Breast epithelium (tissue), 4 donors: ENCODE results near the gene AAMDC. TPM values are rescaled to one million over a fixed set of nuclear protein-coding genes. Genes with fewer than 3 reads are reported as not detected.

Experiments
- DNase-seq, 2 donors: peaks; one replicate each; pipeline ENCODE4 v3.0.0-alpha.2; 2019; ENCODE audit warnings: low spot score in 2 of 2
- H3K27ac ChIP-seq, 2 donors: fragments of 200-600 bp; sonication (generic) in 1 of 2; one replicate each; pipeline ENCODE4 v1.5.1; 2016 to 2019; ENCODE audit warnings: mild to moderate bottlenecking in 1 of 2
- H3K27me3 ChIP-seq, 2 donors: fragments of 200-600 bp; sonication (generic) in 1 of 2; one replicate each; pipeline versions ENCODE4 v1.5.1 to v1.6.0; 2017 to 2019; ENCODE audit warnings: control low read depth in 1 of 2, mild to moderate bottlenecking in 1 of 2
- H3K36me3 ChIP-seq: fragments of 200-600 bp; one replicate; pipeline ENCODE4 v1.5.1; 2019
- H3K4me1 ChIP-seq, 2 donors: fragments of 200-600 bp; sonication (generic); one replicate each; pipeline ENCODE4 v1.5.1; 2016 to 2019; ENCODE audit warnings: control low read depth in 1 of 2
- H3K4me3 ChIP-seq, 3 donors: fragments of 200-600 bp; sonication (generic); 1 replicate in 2 of 3; 2 replicates in 1 of 3; pipeline ENCODE4 v1.5.1; 2016 to 2019; ENCODE audit warnings: mild to moderate bottlenecking in 3 of 3, moderate library complexity in 2 of 3
- H3K9me3 ChIP-seq, 2 donors: fragments of 200-600 bp; sonication (generic) in 1 of 2; one replicate each; pipeline ENCODE4 v1.5.1; 2016 to 2019; ENCODE audit warnings: control low read depth in 1 of 2
- POLR2A ChIP-seq: fragments of 450-650 bp; IDR thresholded peaks from one replicate; pipeline ENCODE4 v1.6.1; 2016; ENCODE audit warnings: antibody characterized with exemption, mild to moderate bottlenecking, moderate library complexity
- POLR2AphosphoS5 ChIP-seq, 3 donors: sonication (generic); formaldehyde crosslinking; IDR thresholded peaks; one replicate each; pipeline ENCODE4 v1.6.1; 2017; ENCODE audit warnings: antibody characterized with exemption in 3 of 3
- intact Hi-C: fragments of 100-400 bp; cut with DNase I; formaldehyde crosslinking; loops from one replicate; pipeline ENCODE4 v1.15.1; 2023; ENCODE audit warnings: low total_unique reads
- total RNA-seq, 3 donors: library from RNA; depleted of rRNA; stranded (reverse); fragments of >200 nt; gene quantifications; one replicate each; pipeline ENCODE4 v1.1.0, GENCODE V29; 2016
- TF ChIP-seq, protein P1 (sequence below), 3 donors: fragments of 450-650 bp; IDR thresholded peaks; one replicate each; pipeline ENCODE4 v1.5.1; 2016 to 2017; ENCODE audit warnings: antibody characterized with exemption in 3 of 3, mild to moderate bottlenecking in 3 of 3, moderate library complexity in 3 of 3

AAMDC gene
- total RNA-seq, 3 donors from 2014 or later: 26.2 to 64.8 (median 30.5) TPM

DNA sequence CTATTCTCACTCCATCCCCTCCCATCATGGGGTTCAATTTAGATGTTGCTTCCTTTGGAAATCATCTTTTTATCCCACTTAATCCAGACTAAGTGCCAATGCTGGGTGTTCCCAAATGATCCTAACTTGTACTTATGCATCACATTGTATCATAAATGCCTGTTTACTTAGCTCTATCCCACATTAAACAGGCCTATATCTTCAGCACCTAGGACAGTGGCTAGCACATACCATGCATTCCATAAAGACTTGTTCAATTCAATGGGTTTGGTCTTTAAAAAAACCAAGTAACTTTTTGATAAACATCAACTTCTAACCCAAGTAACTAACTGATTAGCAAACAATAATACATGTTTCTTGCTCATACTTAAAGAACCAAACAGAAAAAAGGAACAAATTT, 41.0 kb upstream of the AAMDC start:
- Histone ChIP-seq H3K9me3 (no peaks in the 10 kb centered on the region), H3K27ac (no peak overlapping the region), H3K27me3 (no peaks in the 10 kb centered on the region), H3K4me1 (no peaks in the 10 kb centered on the region), H3K4me3 (no peak overlapping the region), H3K36me3 (no peaks in the 10 kb centered on the region)
- intact Hi-C loops: no loop called here
- DNase-seq: no peak
- no peak for TF ChIP-seq POLR2AphosphoS5 (IDR thresholded peaks at IDR 0.05)
- TF ChIP-seq, protein P1, sequence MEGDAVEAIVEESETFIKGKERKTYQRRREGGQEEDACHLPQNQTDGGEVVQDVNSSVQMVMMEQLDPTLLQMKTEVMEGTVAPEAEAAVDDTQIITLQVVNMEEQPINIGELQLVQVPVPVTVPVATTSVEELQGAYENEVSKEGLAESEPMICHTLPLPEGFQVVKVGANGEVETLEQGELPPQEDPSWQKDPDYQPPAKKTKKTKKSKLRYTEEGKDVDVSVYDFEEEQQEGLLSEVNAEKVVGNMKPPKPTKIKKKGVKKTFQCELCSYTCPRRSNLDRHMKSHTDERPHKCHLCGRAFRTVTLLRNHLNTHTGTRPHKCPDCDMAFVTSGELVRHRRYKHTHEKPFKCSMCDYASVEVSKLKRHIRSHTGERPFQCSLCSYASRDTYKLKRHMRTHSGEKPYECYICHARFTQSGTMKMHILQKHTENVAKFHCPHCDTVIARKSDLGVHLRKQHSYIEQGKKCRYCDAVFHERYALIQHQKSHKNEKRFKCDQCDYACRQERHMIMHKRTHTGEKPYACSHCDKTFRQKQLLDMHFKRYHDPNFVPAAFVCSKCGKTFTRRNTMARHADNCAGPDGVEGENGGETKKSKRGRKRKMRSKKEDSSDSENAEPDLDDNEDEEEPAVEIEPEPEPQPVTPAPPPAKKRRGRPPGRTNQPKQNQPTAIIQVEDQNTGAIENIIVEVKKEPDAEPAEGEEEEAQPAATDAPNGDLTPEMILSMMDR (IDR thresholded peaks at IDR 0.05): no peak
- TF ChIP-seq POLR2A: no peak

DNA sequence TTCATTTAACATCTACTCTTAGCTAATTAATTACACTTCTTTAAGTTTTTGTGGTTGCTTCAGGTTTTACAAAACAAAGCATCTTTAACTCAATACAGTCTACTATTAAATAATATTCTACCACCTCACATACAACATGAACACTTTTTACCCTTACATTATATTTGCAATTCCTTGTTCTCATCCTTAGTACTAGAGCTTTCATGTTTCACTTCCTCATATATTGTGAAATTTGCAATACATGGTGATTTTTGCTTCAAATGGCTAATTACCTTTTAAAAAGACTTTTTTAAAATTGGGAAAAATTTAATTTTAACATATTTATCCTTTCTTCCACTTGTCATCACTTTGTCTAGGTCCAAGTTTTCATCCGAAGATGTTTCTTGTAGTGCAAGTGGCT, 37.9 kb upstream of the AAMDC start:
- H3K27ac ChIP-seq: no peak overlapping the region
- H3K36me3 ChIP-seq: no peaks in the 10 kb centered on the region
- no peak overlapping the region for H3K4me3 ChIP-seq
- no peak for DNase-seq
- H3K9me3 ChIP-seq: no peaks in the 10 kb centered on the region
- H3K4me1 ChIP-seq: no peaks in the 10 kb centered on the region
- H3K27me3 ChIP-seq: no peaks in the 10 kb centered on the region
- intact Hi-C loops: no loop called here
- TF ChIP-seq, protein P1 (IDR thresholded peaks at IDR 0.05): no peak
- no peak for TF ChIP-seq POLR2AphosphoS5 (IDR thresholded peaks at IDR 0.05)
- TF ChIP-seq POLR2A: no peak

DNA sequence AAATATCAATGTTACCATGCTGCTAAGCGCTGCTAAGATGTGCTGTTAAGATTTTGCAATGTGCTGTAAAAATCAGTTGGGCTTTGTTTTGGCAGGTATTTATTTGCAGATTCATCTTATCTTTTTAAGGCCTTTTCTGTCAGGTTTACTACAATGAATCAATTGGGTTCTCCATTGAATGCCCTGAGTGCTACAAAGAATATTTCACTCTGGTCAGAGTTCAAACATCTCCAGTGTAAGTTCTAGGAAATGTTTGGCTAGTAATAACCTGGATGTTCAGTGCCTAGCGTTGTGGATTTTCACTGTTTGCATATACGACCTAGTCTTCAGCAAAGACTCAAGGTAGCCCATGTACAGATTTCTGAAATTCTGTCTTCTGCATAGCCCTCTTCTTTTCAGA, 36.4 kb upstream of the AAMDC start:
- Histone ChIP-seq H3K27ac (no peak overlapping the region), H3K9me3 (no peaks in the 10 kb centered on the region), H3K27me3 (no peaks in the 10 kb centered on the region), H3K4me3 (no peak overlapping the region), H3K4me1 (no peaks in the 10 kb centered on the region), H3K36me3 (no peaks in the 10 kb centered on the region)
- TF ChIP-seq POLR2AphosphoS5 (IDR thresholded peaks at IDR 0.05): no peak
- DNase-seq: no peak
- intact Hi-C loops: no loop called here

DNA sequence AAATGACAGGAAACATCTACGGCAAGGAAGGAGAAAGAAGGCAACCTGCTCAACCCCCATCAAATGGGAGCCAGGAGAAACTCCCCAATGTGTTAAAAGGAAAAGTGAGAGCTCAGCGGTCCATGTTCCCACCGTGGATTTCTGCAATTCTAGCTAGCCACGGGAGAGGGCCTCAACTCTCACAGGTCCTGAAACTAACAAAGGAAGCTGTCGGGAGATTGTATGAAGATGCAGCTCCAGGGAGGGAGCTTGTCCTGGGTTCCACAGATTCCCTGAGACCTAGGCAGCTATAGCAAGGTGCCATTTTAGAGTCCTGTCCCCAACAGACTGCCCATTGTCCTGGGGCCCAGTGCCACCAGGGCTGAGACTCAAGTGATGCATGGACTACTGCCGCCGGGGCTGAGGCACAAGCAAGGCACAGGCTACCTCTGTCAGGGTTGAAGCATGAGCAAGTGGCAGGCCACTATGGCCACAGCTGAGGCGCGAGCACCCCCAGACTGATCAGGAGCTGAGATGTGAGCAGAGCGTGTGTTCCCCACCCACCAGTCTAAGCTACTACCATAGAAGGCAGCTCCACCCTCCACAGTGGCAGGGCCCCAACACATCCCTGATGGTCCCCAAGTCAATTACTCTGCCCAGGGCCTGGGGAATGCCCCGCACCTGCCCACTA, 31.7 kb upstream of the AAMDC start:
- Histone ChIP-seq H3K9me3 (no peaks in the 10 kb centered on the region), H3K27ac (no peak overlapping the region), H3K4me1 (no peaks in the 10 kb centered on the region), H3K27me3 (no peaks in the 10 kb centered on the region), H3K4me3 (no peak overlapping the region), H3K36me3 (no peaks in the 10 kb centered on the region)
- intact Hi-C loops: no loop called here
- DNase-seq: no peak
- TF ChIP-seq, protein P1 (IDR thresholded peaks at IDR 0.05): no peak
- TF ChIP-seq POLR2A (no peak), POLR2AphosphoS5 (IDR thresholded peaks at IDR 0.05) (no peak)

DNA sequence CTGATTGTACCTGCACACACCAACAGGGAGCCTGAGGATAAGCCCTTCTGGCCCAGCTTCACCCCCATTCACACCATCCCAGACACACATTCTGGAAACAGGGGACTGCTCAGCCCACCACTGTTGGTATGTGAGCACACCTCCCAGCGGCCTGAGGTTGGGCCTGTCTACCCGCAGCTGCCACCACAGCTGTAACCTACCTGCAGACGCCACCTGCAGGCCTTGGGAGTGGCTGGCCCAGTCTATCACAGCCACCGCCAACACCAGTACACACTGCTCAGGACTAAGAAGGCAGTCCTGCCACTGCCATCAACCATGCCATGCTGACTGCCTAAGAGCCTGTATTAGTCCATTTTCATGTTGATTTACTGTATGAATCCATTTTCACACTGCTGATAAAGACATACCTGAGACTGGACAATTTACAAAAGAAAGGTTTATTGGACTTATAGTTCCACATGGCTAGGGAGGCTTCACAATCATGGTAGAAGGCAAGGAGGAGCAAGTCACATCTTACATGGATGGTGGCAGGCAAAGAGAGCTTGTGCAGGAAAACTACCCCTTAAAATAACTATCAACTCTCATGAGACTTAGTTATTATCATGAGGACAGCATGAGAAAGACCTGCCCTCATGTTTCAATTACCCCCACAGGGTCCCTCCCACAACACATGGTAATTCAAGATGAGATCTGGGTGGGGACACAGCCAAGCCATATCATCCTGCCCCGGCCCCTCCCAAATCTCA, 31.0 kb upstream of the AAMDC start:
- no peaks in the 10 kb centered on the region for H3K36me3 ChIP-seq
- no peaks in the 10 kb centered on the region for H3K9me3 ChIP-seq
- no peak overlapping the region for H3K27ac ChIP-seq
- no peak for DNase-seq
- no peaks in the 10 kb centered on the region for H3K27me3 ChIP-seq
- intact Hi-C loops: no loop called here
- H3K4me3 ChIP-seq: no peak overlapping the region
- TF ChIP-seq, protein P1 (IDR thresholded peaks at IDR 0.05): no peak
- no peak for TF ChIP-seq POLR2A
- TF ChIP-seq POLR2AphosphoS5 (IDR thresholded peaks at IDR 0.05): no peak
- no peaks in the 10 kb centered on the region for H3K4me1 ChIP-seq
